ENCODE measurements around the gene CEP164. TPM values are rescaled to one million over a fixed set of nuclear protein-coding genes. Genes with fewer than 3 reads are reported as not detected.
A peak's percentile ranks its signal among the peaks of the same experiment; 100 is the strongest.

CEP164 gene
- total RNA-seq, 1 donor from 2014 or later: 36.1 TPM

DNA sequence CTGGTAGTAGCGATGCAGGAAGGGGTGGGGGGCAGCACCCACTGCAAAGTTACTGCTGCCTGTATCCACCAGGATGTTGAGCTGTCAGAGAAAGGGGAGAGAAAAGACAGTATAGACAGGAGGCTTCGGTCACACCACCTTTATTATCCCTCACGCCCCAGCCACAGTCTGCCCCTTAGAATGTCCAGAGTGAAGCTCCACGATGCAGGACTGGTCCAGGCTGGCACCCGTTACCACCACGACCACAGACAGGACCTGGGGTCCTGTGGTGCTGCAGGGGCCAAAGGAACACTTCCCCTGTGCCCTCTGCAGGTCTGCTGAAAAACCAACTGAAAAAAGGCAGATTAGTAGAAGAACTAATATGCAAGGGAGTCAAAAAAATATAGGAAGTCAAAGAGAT is 30.8 kb upstream of the CEP164 start:
- H3K79me2 ChIP-seq (ENCODE audit: insufficient read depth, low read length): no peaks in the 10 kb centered on the region
- no peak overlapping the region for H3K9ac ChIP-seq (ENCODE audit: low read length)
- peaks cover 5% of the 10 kb centered on the region for H3K36me3 ChIP-seq (ENCODE audit: insufficient read depth, low read length)
- peaks cover 28% of the 10 kb centered on the region for H3K36me3 Mint-ChIP-seq (ENCODE audit: low read depth, unreplicated experiment)
- H3K27me3 ChIP-seq (ENCODE audit: insufficient read depth, low read length): no peaks in the 10 kb centered on the region
- no peak for FAIRE-seq
- H3K4me1 Mint-ChIP-seq (ENCODE audit: low read depth, unreplicated experiment): peaks cover 23% of the 10 kb centered on the region
- no peak overlapping the region for H3K4me2 ChIP-seq (ENCODE audit: low read length)
- no peaks in the 10 kb centered on the region for H3K27me3 Mint-ChIP-seq (ENCODE audit: low read depth, unreplicated experiment)
- DNase-seq (ENCODE audit: low read depth): no peak
- peaks cover 15% of the 10 kb centered on the region for H3K4me1 ChIP-seq (ENCODE audit: insufficient read depth, low read length)
- H4K20me1 ChIP-seq (ENCODE audit: insufficient read depth, low read length): peaks cover 35% of the 10 kb centered on the region
- H3K27ac Mint-ChIP-seq (ENCODE audit: unreplicated experiment): no peak overlapping the region
- H2AFZ ChIP-seq (ENCODE audit: low read depth, low read length): no peak overlapping the region
- H3K9me3 ChIP-seq (ENCODE audit: insufficient read depth, low read depth, low read length): no peaks in the 10 kb centered on the region
- H3K4me3 ChIP-seq (ENCODE audit: insufficient read depth, low read depth, low read length): no peak overlapping the region
- no peak overlapping the region for H3K4me3 Mint-ChIP-seq (ENCODE audit: unreplicated experiment)
- H3K9me3 Mint-ChIP-seq (ENCODE audit: unreplicated experiment): peaks cover 2% of the 10 kb centered on the region
- TF ChIP-seq EZH2 (IDR thresholded peaks at IDR 0.05; ENCODE audit: insufficient read depth, low read length): no peak
- TF ChIP-seq, protein P1, sequence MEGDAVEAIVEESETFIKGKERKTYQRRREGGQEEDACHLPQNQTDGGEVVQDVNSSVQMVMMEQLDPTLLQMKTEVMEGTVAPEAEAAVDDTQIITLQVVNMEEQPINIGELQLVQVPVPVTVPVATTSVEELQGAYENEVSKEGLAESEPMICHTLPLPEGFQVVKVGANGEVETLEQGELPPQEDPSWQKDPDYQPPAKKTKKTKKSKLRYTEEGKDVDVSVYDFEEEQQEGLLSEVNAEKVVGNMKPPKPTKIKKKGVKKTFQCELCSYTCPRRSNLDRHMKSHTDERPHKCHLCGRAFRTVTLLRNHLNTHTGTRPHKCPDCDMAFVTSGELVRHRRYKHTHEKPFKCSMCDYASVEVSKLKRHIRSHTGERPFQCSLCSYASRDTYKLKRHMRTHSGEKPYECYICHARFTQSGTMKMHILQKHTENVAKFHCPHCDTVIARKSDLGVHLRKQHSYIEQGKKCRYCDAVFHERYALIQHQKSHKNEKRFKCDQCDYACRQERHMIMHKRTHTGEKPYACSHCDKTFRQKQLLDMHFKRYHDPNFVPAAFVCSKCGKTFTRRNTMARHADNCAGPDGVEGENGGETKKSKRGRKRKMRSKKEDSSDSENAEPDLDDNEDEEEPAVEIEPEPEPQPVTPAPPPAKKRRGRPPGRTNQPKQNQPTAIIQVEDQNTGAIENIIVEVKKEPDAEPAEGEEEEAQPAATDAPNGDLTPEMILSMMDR (IDR thresholded peaks at IDR 0.05; ENCODE audit: insufficient read depth, low read depth, low read length): no peak
- H3K27ac ChIP-seq (ENCODE audit: low read depth, low read length): no peak overlapping the region

DNA sequence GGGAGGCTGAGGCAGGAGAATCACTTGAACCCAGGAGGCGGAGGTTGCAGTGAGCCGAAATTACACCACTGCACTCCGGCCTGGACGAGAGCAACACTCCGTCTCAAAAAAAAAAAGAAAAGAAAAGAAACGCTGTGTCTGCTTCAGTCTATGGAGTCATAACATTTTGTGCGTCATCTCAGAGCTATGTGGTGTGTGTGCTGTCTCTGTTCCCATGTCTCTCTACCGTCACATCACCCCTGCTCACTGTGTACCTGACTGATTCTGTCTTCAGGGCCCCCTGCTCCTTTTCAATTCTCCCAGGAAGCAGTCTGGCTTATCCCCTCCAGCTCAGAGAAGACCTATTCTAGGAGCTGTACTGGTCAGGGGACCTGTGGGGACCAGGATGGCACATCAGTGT is 29.5 kb upstream of the CEP164 start:
- DNase-seq (ENCODE audit: low read depth) (no peak), FAIRE-seq (no peak)
- H3K9ac ChIP-seq (ENCODE audit: low read length): no peak overlapping the region
- no peak overlapping the region for H3K27ac Mint-ChIP-seq (ENCODE audit: unreplicated experiment)
- no peak overlapping the region for H3K4me3 ChIP-seq (ENCODE audit: insufficient read depth, low read depth, low read length)
- no peak overlapping the region for H2AFZ ChIP-seq (ENCODE audit: low read depth, low read length)
- H3K79me2 ChIP-seq (ENCODE audit: insufficient read depth, low read length): no peaks in the 10 kb centered on the region
- H3K4me3 Mint-ChIP-seq (ENCODE audit: unreplicated experiment): no peak overlapping the region
- H3K36me3 ChIP-seq (ENCODE audit: insufficient read depth, low read length): peaks cover 1% of the 10 kb centered on the region
- no peaks in the 10 kb centered on the region for H3K9me3 ChIP-seq (ENCODE audit: insufficient read depth, low read depth, low read length)
- H3K4me2 ChIP-seq (ENCODE audit: low read length): no peak overlapping the region
- peaks cover 23% of the 10 kb centered on the region for H3K4me1 Mint-ChIP-seq (ENCODE audit: low read depth, unreplicated experiment)
- no peaks in the 10 kb centered on the region for H3K27me3 Mint-ChIP-seq (ENCODE audit: low read depth, unreplicated experiment)
- TF ChIP-seq, protein P1 (IDR thresholded peaks at IDR 0.05; ENCODE audit: insufficient read depth, low read depth, low read length): no peak
- no peak for TF ChIP-seq EZH2 (IDR thresholded peaks at IDR 0.05; ENCODE audit: insufficient read depth, low read length)
- H4K20me1 ChIP-seq (ENCODE audit: insufficient read depth, low read length): peaks cover 36% of the 10 kb centered on the region
- H3K27me3 ChIP-seq (ENCODE audit: insufficient read depth, low read length): no peaks in the 10 kb centered on the region
- no peak overlapping the region for H3K27ac ChIP-seq (ENCODE audit: low read depth, low read length)
- H3K9me3 Mint-ChIP-seq (ENCODE audit: unreplicated experiment): peaks cover 2% of the 10 kb centered on the region
- H3K4me1 ChIP-seq (ENCODE audit: insufficient read depth, low read length): peaks cover 15% of the 10 kb centered on the region
- peaks cover 21% of the 10 kb centered on the region for H3K36me3 Mint-ChIP-seq (ENCODE audit: low read depth, unreplicated experiment)

DNA sequence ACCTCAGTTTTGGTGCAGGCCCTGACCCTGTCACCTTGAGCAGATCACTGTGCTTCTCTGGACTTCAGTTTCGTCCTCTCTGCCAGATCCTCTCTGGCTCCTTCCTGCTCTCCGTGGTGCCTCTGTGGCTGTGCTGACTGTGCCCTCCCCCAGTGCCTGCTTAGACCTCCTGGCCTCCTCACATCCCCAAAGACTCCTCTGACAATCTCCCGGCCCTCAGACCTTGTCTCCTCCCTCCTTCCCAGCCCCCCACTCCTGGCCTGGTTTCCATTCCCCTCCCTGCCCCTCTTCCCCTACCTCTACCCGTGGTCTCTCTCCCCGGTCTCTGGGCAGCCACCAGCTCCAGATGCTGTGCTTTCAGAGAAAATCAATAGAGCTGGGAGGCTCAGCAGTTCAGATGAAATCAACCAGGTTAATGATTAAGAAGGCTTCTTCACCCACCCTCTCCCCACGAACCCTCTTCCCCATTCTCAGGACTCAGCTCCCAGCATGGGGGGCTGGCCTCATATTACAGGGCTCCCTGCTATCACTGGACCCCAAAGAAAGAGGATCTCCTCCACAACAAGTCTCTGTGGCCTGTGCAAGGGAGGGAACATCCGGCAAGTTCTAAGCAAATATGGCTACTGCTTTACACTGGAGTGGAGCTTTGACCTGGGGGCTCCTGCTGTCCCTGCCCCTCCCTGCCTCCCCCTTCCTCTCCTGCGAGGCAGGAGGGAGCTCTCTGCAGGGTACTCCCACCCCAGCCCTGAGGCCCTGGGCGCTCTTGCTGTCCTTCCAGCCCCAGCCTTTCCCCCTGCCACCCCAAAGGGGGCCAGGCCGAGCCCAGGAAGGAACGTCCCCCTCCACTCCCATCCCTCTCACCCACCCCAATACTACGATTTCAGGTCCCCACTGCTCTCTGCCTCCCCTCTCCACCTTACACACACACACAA is 28.0 kb upstream of the CEP164 start:
- H3K9ac ChIP-seq (ENCODE audit: low read length): peak overlapping the region; percentile 62
- peaks cover 2% of the 10 kb centered on the region for H3K9me3 Mint-ChIP-seq (ENCODE audit: unreplicated experiment)
- H3K27me3 Mint-ChIP-seq (ENCODE audit: low read depth, unreplicated experiment): no peaks in the 10 kb centered on the region
- peak overlapping the region; percentile 62 for H3K27ac Mint-ChIP-seq (ENCODE audit: unreplicated experiment)
- TF ChIP-seq, protein P1 (IDR thresholded peaks at IDR 0.05; ENCODE audit: insufficient read depth, low read depth, low read length): no peak
- no peak for TF ChIP-seq EZH2 (IDR thresholded peaks at IDR 0.05; ENCODE audit: insufficient read depth, low read length)
- H3K79me2 ChIP-seq (ENCODE audit: insufficient read depth, low read length): no peaks in the 10 kb centered on the region
- H3K4me2 ChIP-seq (ENCODE audit: low read length): peak overlapping the region; percentile 72
- no peak overlapping the region for H2AFZ ChIP-seq (ENCODE audit: low read depth, low read length)
- H3K4me3 Mint-ChIP-seq (ENCODE audit: unreplicated experiment): peak overlapping the region; percentile 45
- peaks cover 46% of the 10 kb centered on the region for H4K20me1 ChIP-seq (ENCODE audit: insufficient read depth, low read length)
- H3K36me3 Mint-ChIP-seq (ENCODE audit: low read depth, unreplicated experiment): peaks cover 18% of the 10 kb centered on the region
- H3K4me1 Mint-ChIP-seq (ENCODE audit: low read depth, unreplicated experiment): peaks cover 23% of the 10 kb centered on the region
- DNase-seq (ENCODE audit: low read depth) (no peak), FAIRE-seq (no peak)
- H3K9me3 ChIP-seq (ENCODE audit: insufficient read depth, low read depth, low read length): no peaks in the 10 kb centered on the region
- no peaks in the 10 kb centered on the region for H3K27me3 ChIP-seq (ENCODE audit: insufficient read depth, low read length)
- no peaks in the 10 kb centered on the region for H3K36me3 ChIP-seq (ENCODE audit: insufficient read depth, low read length)
- peaks cover 15% of the 10 kb centered on the region for H3K4me1 ChIP-seq (ENCODE audit: insufficient read depth, low read length)
- H3K27ac ChIP-seq (ENCODE audit: low read depth, low read length): no peak overlapping the region
- H3K4me3 ChIP-seq (ENCODE audit: insufficient read depth, low read depth, low read length): no peak overlapping the region

Data from astrocyte (in vitro differentiated cells and primary cell).